ENCODE results near the gene WTIP.
A peak's percentile ranks its signal among the peaks of the same experiment; 100 is the strongest.

The WTIP gene

DNA sequence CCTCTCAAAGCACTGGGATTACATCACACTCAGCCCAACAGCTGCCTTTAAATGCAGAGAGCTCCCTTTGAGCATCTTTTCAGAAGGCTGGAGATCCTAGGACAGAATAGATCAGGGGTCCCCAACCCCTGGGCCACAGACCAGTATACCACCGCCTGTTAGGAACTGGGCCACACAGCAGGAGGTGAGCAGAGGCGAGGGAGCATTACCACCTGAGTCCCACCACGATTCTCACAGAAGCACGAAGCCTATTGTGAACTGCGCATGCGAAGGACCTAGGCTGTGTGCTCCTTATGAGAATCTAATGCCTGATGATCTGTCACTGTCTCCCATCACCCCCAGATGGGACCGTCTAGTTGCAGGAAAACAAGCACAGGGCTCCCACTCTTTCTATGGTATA, 2.2 kb upstream of the WTIP start:
- no peak for DNase-seq

DNA sequence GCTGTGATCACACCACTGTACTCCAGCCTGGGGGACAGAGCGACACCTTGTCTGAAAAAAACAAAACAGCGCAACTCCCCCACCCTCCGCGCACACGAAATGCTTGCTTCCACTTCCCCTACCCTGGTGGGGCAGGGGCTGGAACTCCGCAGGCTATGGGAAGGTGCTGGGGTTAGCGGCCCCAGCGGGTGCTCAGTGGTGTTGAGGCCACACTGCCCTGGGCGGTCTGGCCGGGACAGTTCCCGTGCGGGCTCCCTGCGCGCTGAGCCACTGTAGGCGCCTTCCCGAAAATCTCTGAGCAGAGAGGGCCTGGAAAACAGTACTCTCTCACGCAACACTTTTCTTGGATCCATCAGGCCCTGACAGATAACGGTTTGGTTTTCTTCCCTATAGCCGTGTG, 1.1 kb upstream of the WTIP start:
- no peak for DNase-seq

DNA sequence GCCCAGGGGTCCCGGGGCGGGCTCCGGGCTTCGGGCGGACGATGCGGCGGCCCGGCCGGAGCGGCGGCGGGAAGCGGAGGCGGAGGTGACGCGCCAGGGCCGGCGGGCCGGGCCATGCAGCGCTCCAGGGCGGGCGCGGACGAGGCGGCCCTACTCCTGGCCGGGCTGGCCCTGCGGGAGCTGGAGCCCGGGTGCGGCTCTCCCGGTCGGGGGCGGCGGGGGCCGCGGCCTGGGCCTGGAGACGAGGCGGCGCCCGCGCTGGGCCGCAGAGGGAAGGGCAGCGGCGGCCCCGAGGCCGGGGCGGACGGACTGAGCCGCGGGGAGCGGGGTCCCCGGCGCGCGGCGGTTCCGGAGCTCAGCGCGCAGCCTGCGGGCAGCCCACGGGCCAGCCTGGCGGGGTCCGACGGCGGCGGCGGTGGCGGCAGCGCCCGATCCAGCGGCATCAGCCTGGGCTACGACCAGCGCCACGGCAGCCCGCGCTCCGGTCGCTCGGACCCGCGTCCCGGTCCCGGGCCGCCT, 362 bp downstream of the WTIP start:
- no peak for DNase-seq

DNA sequence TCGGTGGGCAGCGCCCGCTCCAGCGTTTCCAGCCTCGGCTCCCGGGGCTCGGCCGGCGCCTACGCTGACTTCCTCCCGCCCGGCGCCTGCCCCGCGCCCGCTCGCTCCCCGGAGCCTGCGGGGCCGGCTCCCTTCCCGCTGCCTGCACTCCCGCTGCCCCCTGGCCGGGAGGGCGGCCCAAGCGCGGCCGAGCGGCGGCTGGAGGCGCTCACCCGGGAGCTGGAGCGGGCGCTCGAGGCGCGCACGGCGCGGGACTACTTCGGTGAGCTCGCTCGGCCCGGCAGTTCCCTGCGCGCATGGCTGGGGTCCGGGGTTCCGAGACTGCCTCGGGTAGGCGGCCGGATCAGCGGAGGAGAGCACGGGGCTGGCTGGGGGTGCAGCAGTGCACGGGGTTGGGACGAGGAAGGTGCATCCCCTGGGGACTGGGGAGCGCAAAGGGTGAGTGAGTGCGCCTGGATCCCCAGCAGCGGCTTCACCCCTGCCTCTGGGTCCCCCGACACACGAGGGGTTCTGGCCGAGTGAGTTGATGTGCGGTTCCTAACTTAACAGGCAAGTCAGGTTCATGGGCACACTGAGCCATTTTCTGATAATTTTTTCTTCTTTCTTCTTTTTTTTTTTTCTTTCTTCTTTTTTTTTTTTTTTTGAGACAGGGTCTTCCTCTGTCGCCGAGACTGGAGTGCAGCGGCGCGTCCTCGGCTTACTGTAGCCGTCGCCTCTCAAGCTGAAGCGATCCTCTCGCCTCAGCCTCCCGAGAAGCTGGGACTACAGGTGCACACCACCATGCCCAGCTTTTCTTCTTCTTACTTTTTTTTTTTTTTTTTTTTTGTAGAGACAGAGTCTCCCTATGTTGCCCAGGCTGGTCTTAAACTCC, 1.1 kb downstream of the WTIP start:
- DNase-seq = no peak

DNA sequence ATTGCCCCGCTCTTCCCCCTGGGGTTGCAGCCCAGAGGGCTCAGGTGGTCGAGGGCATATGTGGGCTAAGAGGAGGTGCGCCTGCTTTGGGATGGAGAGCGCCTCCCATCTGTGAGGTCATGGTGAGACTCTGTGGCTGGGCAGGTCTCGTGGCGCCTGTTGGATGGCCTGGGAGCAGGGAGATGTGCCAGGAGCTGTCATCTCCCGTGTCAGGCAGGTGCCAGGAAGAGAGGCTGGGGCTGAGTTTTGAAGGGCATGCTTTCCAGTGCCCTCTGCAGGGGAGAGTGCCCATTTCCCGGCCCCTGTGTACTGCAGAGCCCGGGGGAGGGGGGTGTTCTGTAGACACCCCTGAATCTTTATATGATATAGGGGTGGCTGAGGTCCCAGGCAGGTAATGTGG, 2.8 kb downstream of the WTIP start:
- no peak for DNase-seq

DNA sequence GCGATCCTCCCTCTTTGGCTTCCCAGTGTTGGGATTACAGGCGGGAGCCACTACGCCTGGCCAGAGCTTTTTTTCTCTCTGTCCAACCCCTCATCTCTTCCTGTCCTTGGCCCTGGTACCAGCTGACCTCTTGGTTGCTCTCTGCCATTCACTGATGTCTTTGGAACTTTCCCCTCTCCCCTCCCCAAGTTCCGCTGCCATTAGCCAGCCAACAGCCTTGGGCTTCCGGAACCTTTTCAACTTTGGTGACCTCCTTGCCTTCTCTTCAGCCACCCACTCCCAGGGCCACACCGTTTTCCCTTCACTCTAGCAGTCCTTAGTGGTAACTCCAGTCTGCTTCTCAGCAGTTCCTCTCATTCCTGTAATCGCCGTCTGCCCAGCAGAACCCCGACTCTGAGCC, 4.3 kb downstream of the WTIP start:
- DNase-seq = no peak

DNA sequence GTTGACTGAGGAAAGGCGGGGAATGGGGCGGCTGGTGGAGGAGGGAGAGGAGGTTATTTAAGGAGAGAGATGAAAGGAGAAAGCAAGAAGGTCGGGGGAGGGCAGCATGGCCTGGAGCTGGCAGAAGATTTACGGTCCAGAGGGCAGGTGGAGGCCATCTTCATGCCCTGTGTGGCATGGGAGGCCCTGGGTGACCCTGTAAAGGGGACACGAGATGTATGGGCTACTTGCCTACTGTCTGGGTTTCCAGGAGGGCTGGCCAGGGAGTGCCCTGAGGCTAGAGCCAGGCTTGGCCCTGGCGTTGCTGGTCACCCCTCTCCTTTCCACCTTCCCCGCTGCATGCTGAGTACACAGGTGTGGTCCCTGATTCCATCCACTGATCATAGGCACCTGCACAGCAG, 6.1 kb downstream of the WTIP start:
- no peak for DNase-seq

DNA sequence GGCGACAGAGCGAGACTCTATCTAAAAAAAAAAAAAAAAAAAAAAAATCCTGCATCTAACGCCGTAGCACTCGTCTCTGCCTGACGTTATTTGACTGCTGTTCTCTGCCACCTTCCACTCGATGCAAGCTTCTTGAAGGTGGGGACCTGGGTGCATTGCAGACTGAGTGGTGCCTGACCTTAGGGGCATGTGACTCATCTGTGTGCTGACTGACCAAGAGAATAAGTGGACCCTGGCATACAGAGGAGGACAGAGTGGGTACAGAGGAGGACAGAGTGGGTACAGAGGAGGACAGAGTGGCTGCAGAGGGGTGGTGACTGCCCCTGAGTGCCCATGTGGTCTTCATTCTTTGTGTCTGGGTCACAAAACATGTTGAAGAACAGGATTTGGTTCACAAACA, 7.6 kb downstream of the WTIP start:
- no peak for DNase-seq

DNA sequence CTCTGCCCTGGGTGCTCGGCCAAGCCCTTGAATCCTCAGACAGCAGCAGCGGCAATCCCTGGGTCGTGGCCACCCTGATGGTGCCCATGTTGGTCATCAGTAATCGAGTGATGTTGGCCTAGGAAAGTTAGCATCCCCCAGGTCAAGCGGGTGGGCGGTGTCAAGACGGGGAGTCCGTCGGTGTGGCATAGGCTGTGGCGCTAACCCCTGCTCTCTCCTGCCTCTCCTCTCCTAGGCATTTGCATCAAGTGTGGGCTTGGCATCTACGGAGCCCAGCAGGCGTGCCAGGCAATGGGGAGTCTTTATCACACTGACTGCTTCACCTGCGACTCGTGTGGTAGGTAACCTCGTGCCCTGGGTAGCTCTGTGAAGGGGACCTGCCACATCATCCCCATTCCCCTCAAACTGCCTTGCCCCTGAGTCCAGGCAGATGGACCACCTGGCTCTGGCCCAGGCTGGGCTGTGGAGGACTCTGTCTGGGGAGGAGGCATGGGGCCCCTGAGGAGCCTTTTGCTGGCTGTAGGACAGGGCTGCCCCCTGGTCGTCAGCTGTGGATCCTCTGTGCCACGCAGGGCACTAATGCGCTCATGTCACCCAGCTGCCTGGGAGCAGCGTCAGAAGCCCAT, 8.7 kb downstream of the WTIP start:
- DNase-seq = no peak

DNA sequence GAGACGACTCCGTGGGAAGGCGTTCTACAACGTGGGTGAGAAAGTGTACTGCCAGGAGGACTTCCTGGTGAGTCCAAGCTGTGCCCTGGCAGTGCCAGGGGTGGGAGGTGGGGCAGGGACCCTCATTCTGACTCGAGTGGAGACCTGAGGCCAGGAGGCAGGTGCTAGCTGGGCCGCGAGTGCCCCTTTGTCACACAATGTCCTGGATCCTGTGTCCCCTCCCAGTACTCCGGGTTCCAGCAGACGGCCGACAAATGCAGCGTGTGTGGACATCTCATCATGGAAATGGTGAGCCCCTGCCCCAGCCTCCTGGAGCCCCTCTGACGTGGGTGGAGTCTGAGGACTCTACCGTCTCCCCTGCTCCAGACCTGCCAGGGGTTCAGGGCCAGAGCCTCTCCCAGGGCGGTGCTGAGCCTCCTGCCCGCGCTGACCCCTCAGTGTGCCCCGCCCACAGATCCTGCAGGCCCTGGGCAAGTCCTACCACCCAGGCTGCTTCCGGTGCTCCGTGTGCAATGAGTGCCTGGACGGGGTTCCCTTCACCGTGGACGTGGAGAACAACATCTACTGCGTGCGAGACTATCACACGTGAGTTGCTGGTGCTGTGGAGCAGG, 11.6 kb downstream of the WTIP start:
- no peak for DNase-seq

DNA sequence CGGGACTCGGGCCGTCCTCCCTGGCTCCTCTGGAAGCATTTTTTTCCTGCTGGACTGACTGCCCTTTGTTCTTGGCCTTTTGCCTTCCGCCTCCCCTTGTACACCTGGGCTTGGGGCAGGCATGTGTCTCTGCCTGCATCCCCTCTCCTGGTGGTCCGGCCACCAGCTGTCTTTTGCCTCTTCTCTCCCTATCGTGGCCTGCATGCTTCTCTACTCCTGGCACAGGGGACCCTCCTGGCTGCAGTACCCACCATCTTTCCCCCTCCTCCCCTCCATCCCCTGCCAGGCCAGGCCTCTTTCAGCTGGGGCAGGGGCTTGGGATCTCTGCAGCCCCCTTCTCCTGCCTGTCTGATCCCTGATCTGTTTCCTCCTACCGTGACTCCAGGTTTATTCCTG, 12.1 kb downstream of the WTIP start:
- DNase-seq = no peak

DNA sequence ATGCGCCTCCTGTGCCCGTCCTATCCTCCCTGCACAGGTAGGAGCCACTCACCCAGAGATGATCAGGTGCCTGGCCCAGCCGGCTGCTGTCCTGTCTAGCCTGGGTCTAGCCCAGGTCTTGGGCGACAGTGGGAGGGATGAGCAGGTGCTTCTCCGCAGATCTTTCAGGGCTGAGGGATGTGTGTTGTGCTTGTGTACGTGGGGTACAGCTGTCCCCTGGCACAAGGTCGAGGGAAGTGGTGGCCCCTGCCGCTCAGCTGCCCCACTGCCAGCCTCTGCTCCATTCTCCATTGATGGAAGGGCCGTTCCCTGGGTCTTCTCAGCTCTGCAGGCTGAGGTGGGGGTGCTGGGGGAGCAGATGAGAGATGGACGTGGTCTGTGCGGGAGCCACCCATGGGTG, 13.0 kb downstream of the WTIP start:
- DNase-seq = no peak

DNA sequence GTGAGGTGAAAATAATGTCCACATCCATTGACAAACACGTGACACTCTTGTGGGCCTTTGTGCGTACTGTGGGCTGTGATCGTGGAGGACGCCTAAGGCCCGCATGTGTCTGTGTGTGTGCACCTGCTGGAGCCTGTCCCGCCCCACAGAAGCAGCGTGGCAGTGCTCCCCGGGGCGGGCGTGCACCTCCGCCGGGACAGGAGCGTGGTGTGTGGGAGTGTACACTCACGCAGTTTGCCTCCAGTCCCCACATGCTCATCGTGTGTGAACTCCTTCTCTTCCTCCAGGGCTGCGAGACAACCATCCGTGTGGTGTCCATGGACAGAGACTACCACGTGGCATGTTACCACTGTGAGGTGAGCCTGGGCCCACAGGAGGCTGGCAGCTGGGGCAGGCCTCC, 13.9 kb downstream of the WTIP start:
- no peak for DNase-seq

DNA sequence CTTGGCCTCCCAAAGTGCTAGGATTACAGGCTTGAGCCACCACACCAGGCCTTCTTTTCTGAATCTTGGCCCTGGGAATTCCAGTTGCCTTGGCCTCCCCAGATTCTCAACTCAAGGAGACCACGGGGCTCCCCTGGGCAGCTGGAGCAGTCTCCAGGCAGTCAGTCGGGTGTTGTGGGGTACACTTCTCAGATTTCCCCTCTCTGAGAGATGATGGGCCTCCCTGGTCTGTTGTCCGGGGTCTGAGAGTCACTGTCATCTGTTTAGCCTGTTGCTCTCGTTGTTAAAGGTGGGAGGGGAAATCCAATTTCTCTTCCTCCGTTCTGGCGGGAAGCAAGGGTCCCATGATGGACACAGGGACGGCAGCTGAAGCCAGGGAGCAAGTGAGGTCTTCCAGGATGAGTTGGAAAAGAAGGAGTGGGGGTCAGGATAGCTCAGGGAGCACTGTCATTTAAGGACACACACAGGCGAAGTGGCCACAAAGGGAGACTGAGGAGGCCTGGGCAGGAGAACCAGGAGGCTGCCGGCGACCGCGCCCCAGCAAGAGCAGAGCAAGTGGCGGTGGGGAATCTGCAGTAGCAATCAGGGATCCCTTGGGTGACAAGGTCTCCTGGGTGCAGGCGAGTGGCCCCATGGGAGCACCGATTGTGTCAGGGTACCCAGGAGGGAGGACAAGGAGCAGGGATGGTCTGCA, 15.7 kb downstream of the WTIP start:
- DNase-seq = no peak

DNA sequence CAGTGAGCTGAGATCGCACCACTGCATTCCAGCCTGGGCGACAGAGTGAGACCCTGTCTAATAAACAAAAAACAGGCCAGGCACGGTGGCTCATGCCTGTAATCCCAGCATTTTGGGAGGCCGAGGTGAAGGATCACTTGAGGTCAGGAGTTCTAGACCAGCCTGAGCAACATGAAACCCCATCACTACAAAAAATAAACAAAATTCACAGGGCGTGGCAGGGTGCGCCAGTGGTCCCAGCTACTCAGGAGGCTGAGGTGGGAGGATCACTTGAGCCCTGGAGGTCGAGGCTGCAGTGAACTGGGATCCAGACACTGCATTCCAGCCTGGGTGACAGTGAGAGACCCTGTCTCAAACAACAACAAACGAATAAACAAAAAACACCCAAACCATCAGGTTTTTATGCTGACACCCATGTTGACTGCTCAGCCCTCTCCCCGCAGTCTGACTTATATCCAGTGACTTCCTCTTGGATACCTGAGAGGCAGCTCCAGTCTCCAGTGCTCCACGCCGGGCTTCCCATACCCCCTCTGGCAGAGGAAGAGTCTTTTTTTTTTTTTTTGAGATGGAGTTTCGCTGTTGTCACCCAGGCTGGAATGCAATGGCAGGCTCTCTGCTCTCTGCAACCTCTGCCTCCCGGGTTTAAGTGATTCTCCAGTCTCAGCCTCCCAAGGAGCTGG, 17.7 kb downstream of the WTIP start:
- DNase-seq = no peak

DNA sequence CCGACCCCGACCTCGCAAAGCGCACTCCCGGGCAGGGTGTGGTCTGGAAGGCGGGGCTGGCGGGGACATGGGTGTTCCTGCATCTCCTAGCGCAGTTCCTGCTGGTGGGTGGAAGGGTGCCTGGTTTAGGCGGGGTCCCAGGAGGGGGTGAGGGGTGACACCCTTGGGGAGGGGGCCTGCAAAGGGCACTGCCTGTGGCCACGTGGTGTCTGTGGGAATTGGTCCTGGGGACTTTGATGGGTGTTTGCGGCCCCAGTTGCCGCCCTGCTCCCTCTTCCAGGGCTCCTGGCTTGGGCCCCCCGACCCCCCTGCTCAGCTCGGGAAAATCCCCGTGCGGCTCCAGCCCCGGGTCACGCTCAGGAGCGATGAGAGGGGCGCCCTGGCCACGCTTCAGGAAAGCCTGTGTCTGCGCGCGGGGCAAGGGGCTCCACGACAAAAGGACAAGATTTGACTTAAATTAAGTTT, 19.1 kb downstream of the WTIP start:
- DNase-seq = no peak

DNA sequence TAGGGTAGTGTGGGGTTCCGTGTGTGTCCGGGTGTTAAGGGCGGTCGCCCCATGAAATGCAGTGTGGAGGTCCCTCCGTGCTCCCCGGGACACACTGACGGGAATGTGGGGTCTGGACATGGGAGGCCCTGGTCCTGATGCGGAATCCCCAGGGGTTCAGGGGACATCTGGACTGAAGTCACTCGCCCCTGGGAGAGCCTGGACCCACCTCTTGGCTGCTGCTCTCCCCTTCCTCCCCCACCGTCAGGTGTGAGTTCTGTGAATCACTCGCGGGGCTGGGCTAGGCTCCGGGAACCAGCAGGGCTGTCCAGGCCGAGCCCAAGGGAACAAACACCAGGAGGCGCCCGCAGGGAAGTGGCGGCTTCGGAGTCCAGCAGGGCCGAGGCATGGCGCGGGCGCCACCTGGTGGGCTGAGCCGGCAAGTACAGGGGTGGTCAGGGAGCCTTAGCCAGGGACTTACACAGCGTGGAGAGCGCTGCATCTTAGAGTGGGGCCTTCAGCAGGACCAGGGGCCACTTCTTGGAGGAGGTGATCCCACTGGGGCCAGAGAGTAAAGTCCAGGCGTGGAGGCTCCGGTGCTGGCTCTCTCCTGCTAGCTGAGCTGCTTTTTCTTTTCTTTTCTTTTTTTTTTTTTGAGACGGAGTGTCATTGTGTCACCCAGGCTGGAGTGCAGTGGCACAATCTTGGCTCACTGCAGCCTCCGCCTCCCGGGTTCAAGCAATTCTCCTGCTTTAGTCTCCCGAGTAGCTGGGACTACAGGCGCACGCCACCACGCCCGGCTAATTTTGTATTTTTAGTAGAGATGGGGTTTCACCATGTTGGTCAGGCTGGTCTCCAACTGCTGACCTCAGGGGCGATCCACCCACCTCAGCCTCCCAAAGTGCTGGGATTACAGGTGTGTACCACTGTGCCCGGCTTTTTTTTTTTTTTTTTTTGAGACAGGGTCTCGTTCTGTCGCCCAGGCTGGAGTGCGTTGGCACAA, 20.1 kb downstream of the WTIP start:
- DNase-seq = peak; percentile 68 to 88 (median 78)

DNA sequence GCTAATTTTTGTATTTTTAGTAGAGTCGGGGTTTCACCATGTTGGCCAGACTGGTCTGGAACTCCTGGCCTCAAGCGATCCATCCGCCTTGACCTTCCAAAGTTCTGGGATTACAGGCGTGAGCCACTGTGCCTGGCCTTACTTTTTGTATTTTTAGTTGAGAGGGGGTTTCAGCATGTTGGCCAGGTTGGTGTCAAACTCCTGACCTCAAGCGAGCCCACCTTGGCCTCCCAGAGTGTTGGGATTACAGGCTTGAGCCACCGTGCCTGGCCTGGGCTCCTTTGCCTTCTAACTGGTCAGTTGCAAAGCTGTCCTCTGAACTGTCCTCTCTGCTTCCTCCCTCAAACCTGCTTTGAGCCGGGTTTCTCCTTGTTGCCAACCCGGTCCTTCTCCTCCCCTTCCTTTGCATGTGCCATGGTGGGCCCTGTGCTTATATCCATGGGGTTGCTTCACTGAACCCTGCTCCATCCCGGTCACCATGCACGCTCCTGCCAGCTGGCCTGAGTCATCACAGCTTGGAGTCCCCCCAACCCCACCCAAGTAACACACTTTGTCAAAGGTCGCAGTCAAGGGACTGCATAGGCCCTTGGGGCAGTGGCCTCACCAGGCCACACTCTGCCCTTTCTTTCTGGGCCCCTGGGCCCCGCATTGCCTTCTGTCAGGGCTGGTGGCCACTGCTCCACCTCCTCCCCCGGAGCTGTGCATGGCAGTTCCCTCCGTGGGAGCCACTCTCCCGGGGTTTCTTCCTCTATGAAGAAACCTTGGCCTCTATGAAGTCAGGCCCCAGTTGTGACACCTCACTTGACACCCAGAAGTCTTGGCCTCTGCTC, 21.2 kb downstream of the WTIP start:
- DNase-seq = no peak

DNA sequence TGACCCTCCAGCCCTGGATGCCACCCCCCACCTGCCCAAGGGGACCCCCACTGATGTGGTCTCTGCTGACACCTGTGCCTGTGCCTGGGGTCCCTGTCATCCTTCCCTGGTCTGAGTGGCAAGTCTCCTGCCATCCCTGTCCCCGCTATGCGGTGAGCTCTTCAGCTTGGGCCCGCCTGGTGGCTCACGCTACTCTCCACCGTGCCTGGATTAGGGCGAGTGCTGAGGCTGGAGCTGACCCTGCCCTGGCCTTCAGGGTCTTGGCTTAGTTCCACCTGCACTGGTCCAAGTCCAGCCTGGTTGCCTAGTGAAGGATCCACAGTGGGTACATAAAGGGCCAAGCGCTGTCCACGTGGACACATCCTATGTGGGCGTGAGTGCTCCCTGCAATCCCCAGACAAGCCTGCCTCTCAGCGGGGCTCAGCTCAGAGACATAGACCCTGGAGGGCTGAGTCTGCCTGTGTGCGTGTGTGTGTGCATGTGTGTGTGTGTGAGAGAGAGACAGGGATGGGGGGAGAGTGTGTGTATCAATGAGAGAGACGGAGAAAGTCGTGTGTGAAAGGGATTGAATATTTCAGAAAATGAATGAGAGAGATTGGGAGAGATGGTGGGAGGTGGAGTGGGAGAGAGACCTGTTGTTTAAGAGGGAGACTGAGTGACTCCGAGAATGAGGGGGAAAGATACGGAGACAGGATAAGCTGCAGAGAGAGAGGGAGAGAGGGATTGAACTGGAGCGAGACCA, 22.1 kb downstream of the WTIP start:
- no peak for DNase-seq

Data from activated CD4-positive, CD25-positive, alpha-beta regulatory T cell (primary cell).